Thyroid gland (tissue), 4 donors: ENCODE data around the gene RASA1.

Experiments used
- CTCF ChIP-seq, 6 experiments: fragments of 200-600 bp in 3 of 6; fragments of 450-650 bp in 3 of 6; sonication (generic) in 3 of 6; IDR thresholded peaks; one replicate each; pipeline ENCODE4 v1.5.1; 2016 to 2019; ENCODE audit warnings: antibody characterized with exemption in 6 of 6, mild to moderate bottlenecking in 2 of 6, inconsistent platforms in 1 of 6, moderate library complexity in 1 of 6
- POLR2A ChIP-seq, 2 donors: fragments of 450-650 bp; IDR thresholded peaks; one replicate each; pipeline ENCODE4 v1.6.1; 2017; ENCODE audit warnings: antibody characterized with exemption in 2 of 2, mild to moderate bottlenecking in 2 of 2, moderate library complexity in 1 of 2

- no peak for TF ChIP-seq POLR2A (IDR thresholded peaks at IDR 0.05)
- no peak for TF ChIP-seq CTCF (IDR thresholded peaks at IDR 0.05)
These were observed 92.4 kb downstream of the RASA1 start for GRCh38 chr5:87360132-87360531.
